A549 (cell line): ENCODE results near the gene OBSCN. TPM values are rescaled to one million over a fixed set of nuclear protein-coding genes. Genes with fewer than 3 reads are reported as not detected.

Source experiments
- ATAC-seq, 2 experiments: fragments of 200-7000 bp in 1 of 2; fragments of >200 bp in 1 of 2; cut with Nextera tagmentation in 1 of 2; cut with Tn5 transposase in 1 of 2; 3 replicates each; pipeline versions ENCODE4 v1.8.0 to v1.9.1; 2018 to 2020; ENCODE audit warnings: mild to moderate bottlenecking in 1 of 2, moderate library complexity in 1 of 2
- CTCF ChIA-PET: fragments of 300-600 bp; sonication (Branson Sonifier 250); formaldehyde crosslinking; extraction: SDS; loops from one replicate; lab custom pipeline; 2021; ENCODE audit warnings: antibody characterized with exemption, inconsistent platforms; lab: Yijun Ruan, JAX
- POLR2A ChIA-PET: fragments of 350-600 bp; formaldehyde crosslinking; extraction: SDS; loops from one replicate; lab custom pipeline; 2021; ENCODE audit warnings: antibody characterized with exemption, inconsistent platforms; lab: Yijun Ruan, JAX
- DNase-seq, 2 experiments: peaks; one replicate each; pipeline versions ENCODE4 v3.0.0 to v3.0.0-alpha.2; 2011 to 2016; ENCODE audit warnings: low read depth in 1 of 2, low spot score in 1 of 2
- FAIRE-seq: peaks from 2 replicates; lab custom pipeline; 2011; peaks lifted over from hg19 to GRCh38; lab: Jason Lieb, UNC
- H3K27ac ChIP-seq, 2 experiments: fragments of >200 bp; sonication (Bioruptor Twin); formaldehyde crosslinking; 3 replicates each; pipeline ENCODE4 v1.5.1; 2016 to 2017
- H3K4me1 ChIP-seq: fragments of >200 bp; sonication (Bioruptor Twin); formaldehyde crosslinking; 3 replicates; pipeline ENCODE4 v1.6.1; 2016
- H3K4me2 ChIP-seq: fragments of >200 bp; sonication (Bioruptor Twin); formaldehyde crosslinking; 3 replicates; pipeline ENCODE4 v1.6.1; 2016
- H3K4me3 ChIP-seq: fragments of >200 bp; sonication (Bioruptor Twin); formaldehyde crosslinking; 3 replicates; pipeline ENCODE4 v1.5.1; 2016
- H3K9me3 ChIP-seq: fragments of >200 bp; sonication (Bioruptor Twin); formaldehyde crosslinking; 3 replicates; pipeline ENCODE4 v1.6.1; 2016
- ATOH8 ChIP-seq: fragments of 250-450 bp; sonication (Bioruptor Pico); IDR thresholded peaks from 2 replicates; pipeline ENCODE4 v1.5.0; 2020; ENCODE audit warnings: low read depth, mild to moderate bottlenecking, moderate library complexity
- CBX8 ChIP-seq: fragments of 200-600 bp; sonication (generic); IDR thresholded peaks from 2 replicates; pipeline ENCODE4 v1.6.1; 2016
- CEBPB ChIP-seq, 2 experiments: fragments of >200 bp in 1 of 2; sonication (Bioruptor Twin) in 1 of 2; formaldehyde crosslinking in 1 of 2; IDR thresholded peaks; 2 replicates each; pipeline ENCODE4 v1.6.1; 2012 to 2016
- E2F6 ChIP-seq: IDR thresholded peaks from 2 replicates; pipeline ENCODE4 v1.6.1; 2012; ENCODE audit warnings: low read depth, borderline replicate concordance
- ESRRA ChIP-seq: fragments of 150-350 bp; IDR thresholded peaks from 2 replicates; pipeline ENCODE4 v1.6.1; 2014; ENCODE audit warnings: mild to moderate bottlenecking, low read length, borderline replicate concordance
- FOSL2 ChIP-seq, 2 experiments: fragments of 450-650 bp in 1 of 2; fragments of >200 bp in 1 of 2; sonication (Bioruptor Twin) in 1 of 2; formaldehyde crosslinking; IDR thresholded peaks; 2 replicates each; pipeline versions ENCODE4 v1.5.0 to v1.6.1; 2016 to 2020; ENCODE audit warnings: mild to moderate bottlenecking in 1 of 2, moderate library complexity in 1 of 2
- FOXS1 ChIP-seq: fragments of 250-450 bp; sonication (Bioruptor Pico); IDR thresholded peaks from 2 replicates; pipeline ENCODE4 v1.5.0; 2020; ENCODE audit warnings: mild to moderate bottlenecking, moderate library complexity
- GATA3 ChIP-seq: IDR thresholded peaks from 2 replicates; pipeline ENCODE4 v1.6.1; 2012; ENCODE audit warnings: borderline replicate concordance
- HDAC2 ChIP-seq: fragments of 200-600 bp; sonication (generic); IDR thresholded peaks from 2 replicates; pipeline ENCODE4 v1.6.1; 2016
- HES2 ChIP-seq: fragments of >200 bp; sonication (Bioruptor Twin); formaldehyde crosslinking; IDR thresholded peaks from 2 replicates; pipeline ENCODE4 v1.6.1; 2016
- HOXB13 ChIP-seq: fragments of 250-450 bp; sonication (Bioruptor Pico); IDR thresholded peaks from 2 replicates; pipeline ENCODE4 v1.5.0; 2020; ENCODE audit warnings: low read depth, mild to moderate bottlenecking, moderate library complexity
- HOXB5 ChIP-seq: fragments of 250-450 bp; sonication (Bioruptor Pico); IDR thresholded peaks from 2 replicates; pipeline ENCODE4 v1.5.0; 2020; ENCODE audit warnings: mild to moderate bottlenecking, moderate library complexity
- KDM1A ChIP-seq: fragments of 200-600 bp; sonication (generic); IDR thresholded peaks from 2 replicates; pipeline ENCODE4 v1.6.1; 2016; ENCODE audit warnings: low read depth, mild to moderate bottlenecking
- MAFK ChIP-seq: fragments of 450-650 bp; IDR thresholded peaks from 2 replicates; pipeline ENCODE4 v1.6.1; 2014; ENCODE audit not compliant: partially characterized antibody
- MAZ ChIP-seq: fragments of 150-350 bp; IDR thresholded peaks from 2 replicates; pipeline ENCODE4 v1.6.1; 2014; ENCODE audit warnings: antibody characterized with exemption, low read depth, low read length, borderline replicate concordance
- NPAS2 ChIP-seq: fragments of 250-450 bp; sonication (Bioruptor Pico); IDR thresholded peaks from 2 replicates; pipeline ENCODE4 v1.8.0; 2022; ENCODE audit warnings: mild to moderate bottlenecking, moderate library complexity, borderline replicate concordance
- RARB ChIP-seq: fragments of 250-450 bp; sonication (Bioruptor Pico); IDR thresholded peaks from 2 replicates; pipeline ENCODE4 v1.8.0; 2021; ENCODE audit warnings: mild to moderate bottlenecking, moderate library complexity
- RCOR1 ChIP-seq: fragments of 150-350 bp; IDR thresholded peaks from 2 replicates; pipeline ENCODE4 v1.6.1; 2014; ENCODE audit warnings: antibody characterized with exemption, low read length, low read depth
- RFX5 ChIP-seq: fragments of 450-650 bp; IDR thresholded peaks from 2 replicates; pipeline ENCODE4 v1.7.1; 2014; ENCODE audit warnings: antibody characterized with exemption, mild to moderate bottlenecking, moderate library complexity
- RNF2 ChIP-seq: fragments of 200-600 bp; sonication (generic); IDR thresholded peaks from 2 replicates; pipeline ENCODE4 v1.6.1; 2016; ENCODE audit warnings: low read depth, mild to moderate bottlenecking, antibody characterized with exemption, moderate library complexity, borderline replicate concordance
- SMC3 ChIP-seq: fragments of >200 bp; sonication (Bioruptor Twin); formaldehyde crosslinking; IDR thresholded peaks from 3 replicates; pipeline ENCODE4 v1.6.1; 2018; ENCODE audit warnings: inconsistent platforms
- USF2 ChIP-seq: fragments of 450-650 bp; IDR thresholded peaks from 2 replicates; pipeline ENCODE4 v1.6.1; 2014; ENCODE audit warnings: antibody characterized with exemption
- ZC3H11A ChIP-seq: fragments of 450-650 bp; IDR thresholded peaks from 2 replicates; pipeline ENCODE4 v1.6.1; 2014; ENCODE audit warnings: antibody characterized with exemption, mild to moderate bottlenecking
- ZNF302 ChIP-seq: fragments of 250-450 bp; sonication (Bioruptor Pico); IDR thresholded peaks from 2 replicates; pipeline ENCODE4 v1.9.0; 2021; ENCODE audit warnings: inconsistent platforms, mild to moderate bottlenecking, moderate library complexity
- WGBS: methylation state at CpG from one replicate; pipeline ENCODE4 v1.1.6; 2017; ENCODE audit errors: missing lambda C conversion rate; 5-methylcytosine and 5-hydroxymethylcytosine counted together
- polyA plus RNA-seq, 4 experiments: library from polyadenylated mRNA; depleted of rRNA in 3 of 4; stranded (reverse); fragments of >200 nt; fragmentation: RNase III in 1 of 4; extraction: RNeasy Plus Mini Kit Qiagen cat#74134 plus additional on column Dnase treatment in 1 of 4; gene quantifications; 2 replicates in 3 of 4; 3 replicates in 1 of 4; pipeline ENCODE4 v1.2.3, GENCODE V29; 2011 to 2017

Gene OBSCN
- polyA plus RNA-seq, 2 of the 4 experiments (the other 2 are of a cell fraction), result 3.1 to 6.8 TPM

GRCh38 chr1:228238461-228238860, 30.6 kb downstream of the OBSCN start:
- DNase-seq (no peak), ATAC-seq (no peak), FAIRE-seq (no peak)
- H3K4me3 ChIP-seq, result no peak overlapping the region
- CTCF ChIA-PET, result no interaction called here
- peaks cover 62% of the 10 kb centered on the region for H3K9me3 ChIP-seq
- POLR2A ChIA-PET, result no interaction called here
- no peaks in the 10 kb centered on the region for H3K4me1 ChIP-seq
- TF ChIP-seq RARB (CRISPR knock-in tag), result no peak
- no peak for TF ChIP-seq FOXS1 (CRISPR knock-in tag)
- TF ChIP-seq USF2, result no peak
- no peak for TF ChIP-seq NPAS2 (CRISPR knock-in tag)
- no peak for TF ChIP-seq KDM1A
- TF ChIP-seq E2F6, result no peak
- no peak for TF ChIP-seq HOXB13
- TF ChIP-seq RCOR1, result no peak
- TF ChIP-seq FOSL2 (IDR thresholded peaks at IDR 0.05), result no peak
- TF ChIP-seq FOSL2 (CRISPR knock-in tag; IDR thresholded peaks at IDR 0.05), result no peak
- TF ChIP-seq MAFK, result no peak
- TF ChIP-seq ATOH8 (CRISPR knock-in tag), result no peak
- TF ChIP-seq ESRRA, result no peak
- no peak overlapping the region for H3K27ac ChIP-seq
- 50% methylated on average over 3 of the region's 3 CpGs for WGBS
- no peak overlapping the region for H3K4me2 ChIP-seq

- CTCF ChIA-PET, result no interaction called here
- H3K9me3 ChIP-seq, result peaks cover 75% of the 10 kb centered on the region
- TF ChIP-seq CEBPB (IDR thresholded peaks at IDR 0.05) (no peak), HES2 (no peak), RFX5 (no peak), GATA3 (no peak), SMC3 (no peak), ZNF302 (CRISPR knock-in tag) (no peak), CBX8 (no peak), ZC3H11A (no peak), HOXB5 (CRISPR knock-in tag) (no peak), NPAS2 (CRISPR knock-in tag) (no peak), RARB (CRISPR knock-in tag) (no peak), MAZ (no peak), FOXS1 (CRISPR knock-in tag) (no peak), HDAC2 (no peak), RNF2 (no peak)
- TF ChIP-seq, all 56 proteins: peak for 0
- ATAC-seq (no peak), DNase-seq (no peak), FAIRE-seq (no peak)
- WGBS, result 82% methylated on average over 13 of the region's 13 CpGs
- Histone ChIP-seq H3K4me1 (no peaks in the 10 kb centered on the region), H3K27ac (no peak overlapping the region), H3K4me2 (no peak overlapping the region), H3K4me3 (no peak overlapping the region)
- POLR2A ChIA-PET, result no interaction called here
These were observed 32.8 kb downstream of the OBSCN start for GRCh38 chr1:228240411-228241240.
